ENCODE results near the gene SMARCD1.

DNA sequence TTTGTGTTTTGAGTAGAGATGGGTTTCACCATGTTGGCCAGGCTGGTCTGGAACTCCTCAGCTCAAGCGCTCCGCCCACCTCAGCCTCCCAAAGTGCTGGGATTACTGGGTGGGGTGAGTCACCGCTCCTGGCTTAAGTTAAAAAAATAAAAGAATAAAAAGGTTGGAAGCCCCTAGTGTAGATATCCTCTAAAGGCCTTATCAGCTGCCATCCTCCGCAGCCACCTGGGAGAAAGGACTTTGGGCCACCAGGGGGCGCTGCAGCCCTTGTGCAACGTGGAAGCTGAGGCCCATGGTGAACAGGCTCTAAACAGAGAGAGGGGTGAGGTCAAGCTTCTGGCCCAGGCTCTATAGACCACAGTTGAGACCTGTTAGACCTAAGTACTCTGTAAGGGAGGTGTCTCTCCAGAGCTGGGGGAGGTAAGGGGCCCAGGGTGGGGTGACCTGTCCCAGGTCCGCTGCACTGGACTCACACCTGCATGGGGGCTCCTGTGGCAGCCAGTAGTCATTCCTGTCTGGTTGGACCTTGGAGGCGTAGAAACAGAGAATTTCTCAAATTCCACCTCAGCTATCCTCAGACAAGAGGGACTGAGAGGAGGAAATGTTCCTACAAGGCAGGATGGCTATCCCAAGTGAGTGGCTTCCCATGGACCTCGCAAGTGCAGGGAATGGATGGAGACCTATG is 45.8 kb upstream of the SMARCD1 start:
- TF ChIP-seq, protein P1, sequence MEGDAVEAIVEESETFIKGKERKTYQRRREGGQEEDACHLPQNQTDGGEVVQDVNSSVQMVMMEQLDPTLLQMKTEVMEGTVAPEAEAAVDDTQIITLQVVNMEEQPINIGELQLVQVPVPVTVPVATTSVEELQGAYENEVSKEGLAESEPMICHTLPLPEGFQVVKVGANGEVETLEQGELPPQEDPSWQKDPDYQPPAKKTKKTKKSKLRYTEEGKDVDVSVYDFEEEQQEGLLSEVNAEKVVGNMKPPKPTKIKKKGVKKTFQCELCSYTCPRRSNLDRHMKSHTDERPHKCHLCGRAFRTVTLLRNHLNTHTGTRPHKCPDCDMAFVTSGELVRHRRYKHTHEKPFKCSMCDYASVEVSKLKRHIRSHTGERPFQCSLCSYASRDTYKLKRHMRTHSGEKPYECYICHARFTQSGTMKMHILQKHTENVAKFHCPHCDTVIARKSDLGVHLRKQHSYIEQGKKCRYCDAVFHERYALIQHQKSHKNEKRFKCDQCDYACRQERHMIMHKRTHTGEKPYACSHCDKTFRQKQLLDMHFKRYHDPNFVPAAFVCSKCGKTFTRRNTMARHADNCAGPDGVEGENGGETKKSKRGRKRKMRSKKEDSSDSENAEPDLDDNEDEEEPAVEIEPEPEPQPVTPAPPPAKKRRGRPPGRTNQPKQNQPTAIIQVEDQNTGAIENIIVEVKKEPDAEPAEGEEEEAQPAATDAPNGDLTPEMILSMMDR (IDR thresholded peaks at IDR 0.05) = peak in 1 of 3 donors; percentile 78
- no peak for TF ChIP-seq POLR2A (IDR thresholded peaks at IDR 0.05)

All from lower leg skin (tissue), 3 donors.